ENCODE data around the gene PYROXD2. TPM values are rescaled to one million over a fixed set of nuclear protein-coding genes. Genes with fewer than 3 reads are reported as not detected.

PYROXD2 gene
- polyA plus RNA-seq, 1 of the 3 experiments (the other 2 are of a cell fraction) = 26.7 TPM

DNA sequence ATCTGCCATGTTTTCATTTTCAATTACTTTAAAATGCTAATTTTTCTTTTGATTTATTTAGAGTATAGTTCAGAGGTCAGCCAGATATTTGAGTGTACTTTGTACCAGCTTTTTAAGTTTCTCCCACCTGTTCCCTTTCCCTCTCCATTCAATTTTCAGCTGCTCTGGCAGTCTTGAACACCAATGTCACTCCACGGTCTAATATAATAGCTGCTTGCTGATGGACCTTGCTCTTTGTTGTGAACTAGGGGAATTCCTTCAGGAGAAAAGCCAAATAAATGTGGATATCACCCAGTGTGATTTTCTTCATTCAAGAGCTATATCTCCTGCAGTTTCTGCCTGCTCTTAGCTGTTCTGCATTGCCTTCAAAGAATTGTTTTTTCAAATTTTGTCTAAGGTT is 35.6 kb upstream of the PYROXD2 start (continued):
- TF ChIP-seq TEAD4 (IDR thresholded peaks at IDR 0.05; ENCODE audit: borderline replicate concordance, insufficient read depth) (no peak), EZH2phosphoT487 (IDR thresholded peaks at IDR 0.05; ENCODE audit: borderline replicate concordance, low read depth) (no peak)

DNA sequence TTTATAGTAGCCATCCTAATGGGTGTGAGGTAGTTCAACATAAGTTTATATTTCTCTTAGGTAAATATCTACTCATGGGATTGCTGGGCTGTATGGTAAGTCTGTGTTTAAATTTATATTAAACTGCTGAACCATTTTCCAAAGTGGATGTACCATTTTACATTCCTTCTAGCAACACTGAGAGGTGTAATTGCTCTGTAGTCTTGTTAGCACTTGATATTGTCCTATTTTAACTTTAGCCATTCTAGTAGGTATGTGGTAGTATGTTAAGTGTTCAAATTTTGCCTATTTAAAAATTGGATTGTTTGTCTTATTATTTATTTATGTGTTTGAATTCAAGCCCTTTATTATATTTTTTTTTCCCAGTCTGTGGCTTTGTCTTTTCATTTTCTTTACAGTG is 34.3 kb upstream of the PYROXD2 start:
- Histone ChIP-seq H3K9me3 (peaks cover 4% of the 10 kb centered on the region; the same call in 1 of the 2 replicates), H3K27ac (ENCODE audit: low read depth in 2 of 2, low read length in 1 of 2) (no peak overlapping the region), H3K36me3 (replicated peaks in 1 of 2; ENCODE audit: control insufficient read depth in 1 of 2, insufficient read depth in 2 of 2, low read length in 1 of 2) (peaks cover 0 to 11% of the 10 kb centered on the region in 2 experiments), H3K4me2 (no peak overlapping the region), H4K20me1 (ENCODE audit: insufficient read depth) (no peaks in the 10 kb centered on the region), H3K9me2 (no peaks in the 10 kb centered on the region; the same call in 1 of the 2 replicates), H3K4me1 (ENCODE audit: control insufficient read depth in 1 of 2, insufficient read depth in 2 of 2, low read depth in 1 of 2, low read length in 1 of 2) (peaks cover 0 to 11% of the 10 kb centered on the region in 2 experiments; a peak in 1 of 4 replicates), H3F3A (replicated peaks; ENCODE audit: insufficient read depth) (no peaks in the 10 kb centered on the region), H3K9ac (no peak overlapping the region), H3K79me2 (ENCODE audit: insufficient read depth) (peaks cover 5% of the 10 kb centered on the region; the same call in 1 of the 2 replicates), H3K4me3 (ENCODE audit: low read depth in 2 of 2, low read length in 1 of 2) (no peak overlapping the region), H2AFZ (ENCODE audit: low read depth) (no peak overlapping the region), H3K27me3 (ENCODE audit: insufficient read depth) (no peaks in the 10 kb centered on the region; the same call in 1 of the 2 replicates)
- no peak for DNase-seq
- no peak for TF ChIP-seq FOSL2 (IDR thresholded peaks at IDR 0.05; ENCODE audit: borderline replicate concordance, low read depth)
- TF ChIP-seq RFX5 (IDR thresholded peaks at IDR 0.05; ENCODE audit: low read length) = no peak
- TF ChIP-seq, protein P1, sequence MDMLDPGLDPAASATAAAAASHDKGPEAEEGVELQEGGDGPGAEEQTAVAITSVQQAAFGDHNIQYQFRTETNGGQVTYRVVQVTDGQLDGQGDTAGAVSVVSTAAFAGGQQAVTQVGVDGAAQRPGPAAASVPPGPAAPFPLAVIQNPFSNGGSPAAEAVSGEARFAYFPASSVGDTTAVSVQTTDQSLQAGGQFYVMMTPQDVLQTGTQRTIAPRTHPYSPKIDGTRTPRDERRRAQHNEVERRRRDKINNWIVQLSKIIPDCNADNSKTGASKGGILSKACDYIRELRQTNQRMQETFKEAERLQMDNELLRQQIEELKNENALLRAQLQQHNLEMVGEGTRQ (IDR thresholded peaks at IDR 0.05; ENCODE audit: borderline replicate concordance, low read depth, low read length) = no peak
- no peak for TF ChIP-seq YY1 (IDR thresholded peaks at IDR 0.05; ENCODE audit: low read depth)
- no peak for TF ChIP-seq GATA2 (CRISPR knock-in tag; IDR thresholded peaks at IDR 0.05)
- no peak for TF ChIP-seq RAD21 (IDR thresholded peaks at IDR 0.05; ENCODE audit: low read length)
- no peak for TF ChIP-seq MAX (IDR thresholded peaks at IDR 0.05; ENCODE audit: low read depth)
- TF ChIP-seq JUND (IDR thresholded peaks at IDR 0.05) = no peak
- TF ChIP-seq TEAD4 (IDR thresholded peaks at IDR 0.05; ENCODE audit: borderline replicate concordance, insufficient read depth) = no peak
- no peak for TF ChIP-seq TAF1 (IDR thresholded peaks at IDR 0.05; ENCODE audit: borderline replicate concordance, low read depth, low read length)
- TF ChIP-seq MXI1 (IDR thresholded peaks at IDR 0.05; ENCODE audit: low read depth, low read length) = no peak
- no peak for TF ChIP-seq ELF1 (IDR thresholded peaks at IDR 0.05)
- no peak for TF ChIP-seq NRF1 (IDR thresholded peaks at IDR 0.05; ENCODE audit: low read depth, low read length)
- TF ChIP-seq, protein P2, sequence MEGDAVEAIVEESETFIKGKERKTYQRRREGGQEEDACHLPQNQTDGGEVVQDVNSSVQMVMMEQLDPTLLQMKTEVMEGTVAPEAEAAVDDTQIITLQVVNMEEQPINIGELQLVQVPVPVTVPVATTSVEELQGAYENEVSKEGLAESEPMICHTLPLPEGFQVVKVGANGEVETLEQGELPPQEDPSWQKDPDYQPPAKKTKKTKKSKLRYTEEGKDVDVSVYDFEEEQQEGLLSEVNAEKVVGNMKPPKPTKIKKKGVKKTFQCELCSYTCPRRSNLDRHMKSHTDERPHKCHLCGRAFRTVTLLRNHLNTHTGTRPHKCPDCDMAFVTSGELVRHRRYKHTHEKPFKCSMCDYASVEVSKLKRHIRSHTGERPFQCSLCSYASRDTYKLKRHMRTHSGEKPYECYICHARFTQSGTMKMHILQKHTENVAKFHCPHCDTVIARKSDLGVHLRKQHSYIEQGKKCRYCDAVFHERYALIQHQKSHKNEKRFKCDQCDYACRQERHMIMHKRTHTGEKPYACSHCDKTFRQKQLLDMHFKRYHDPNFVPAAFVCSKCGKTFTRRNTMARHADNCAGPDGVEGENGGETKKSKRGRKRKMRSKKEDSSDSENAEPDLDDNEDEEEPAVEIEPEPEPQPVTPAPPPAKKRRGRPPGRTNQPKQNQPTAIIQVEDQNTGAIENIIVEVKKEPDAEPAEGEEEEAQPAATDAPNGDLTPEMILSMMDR (IDR thresholded peaks at IDR 0.05) = no peak
- no peak for TF ChIP-seq SIN3A (IDR thresholded peaks at IDR 0.05; ENCODE audit: borderline replicate concordance, low read depth, low read length)
- TF ChIP-seq, protein P3, sequence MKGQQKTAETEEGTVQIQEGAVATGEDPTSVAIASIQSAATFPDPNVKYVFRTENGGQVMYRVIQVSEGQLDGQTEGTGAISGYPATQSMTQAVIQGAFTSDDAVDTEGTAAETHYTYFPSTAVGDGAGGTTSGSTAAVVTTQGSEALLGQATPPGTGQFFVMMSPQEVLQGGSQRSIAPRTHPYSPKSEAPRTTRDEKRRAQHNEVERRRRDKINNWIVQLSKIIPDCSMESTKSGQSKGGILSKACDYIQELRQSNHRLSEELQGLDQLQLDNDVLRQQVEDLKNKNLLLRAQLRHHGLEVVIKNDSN (IDR thresholded peaks at IDR 0.05; ENCODE audit: borderline replicate concordance, low read depth) = no peak
- no peak for TF ChIP-seq SMC3 (IDR thresholded peaks at IDR 0.05; ENCODE audit: low read depth, low read length)
- no peak for TF ChIP-seq TCF12 (IDR thresholded peaks at IDR 0.05)
- CTCF ChIA-PET = no interaction called here
- POLR2A ChIA-PET = no interaction called here
